ENCODE data around the gene LANCL3.

GRCh38 chrX:37726346-37726745, 154.9 kb downstream of the LANCL3 start:
- TF ChIP-seq CTCF (IDR thresholded peaks at IDR 0.05) (no peak), POLR2A (IDR thresholded peaks at IDR 0.05) (no peak), EP300 (IDR thresholded peaks at IDR 0.05) (no peak), POLR2AphosphoS5 (IDR thresholded peaks at IDR 0.05) (no peak)
